MV-4-11 (cell line): Measurements from ENCODE around the gene ABHD17C.

Source experiments
- DNase-seq: peaks from one replicate; lab custom pipeline; 2025; lab: John Stamatoyannopoulos, UW

Gene ABHD17C

GRCh38 chr15:80689716-80690115 is 5.4 kb upstream of the ABHD17C start:
- no peak for DNase-seq

GRCh38 chr15:80691575-80691974 is 3.5 kb upstream of the ABHD17C start:
- no peak for DNase-seq

- DNase-seq: no peak
Observed at GRCh38 chr15:80693682-80694610, 1.2 kb upstream of the ABHD17C start.

GRCh38 chr15:80694611-80695098 is 455 bp upstream of the ABHD17C start:
- no peak for DNase-seq

DNA sequence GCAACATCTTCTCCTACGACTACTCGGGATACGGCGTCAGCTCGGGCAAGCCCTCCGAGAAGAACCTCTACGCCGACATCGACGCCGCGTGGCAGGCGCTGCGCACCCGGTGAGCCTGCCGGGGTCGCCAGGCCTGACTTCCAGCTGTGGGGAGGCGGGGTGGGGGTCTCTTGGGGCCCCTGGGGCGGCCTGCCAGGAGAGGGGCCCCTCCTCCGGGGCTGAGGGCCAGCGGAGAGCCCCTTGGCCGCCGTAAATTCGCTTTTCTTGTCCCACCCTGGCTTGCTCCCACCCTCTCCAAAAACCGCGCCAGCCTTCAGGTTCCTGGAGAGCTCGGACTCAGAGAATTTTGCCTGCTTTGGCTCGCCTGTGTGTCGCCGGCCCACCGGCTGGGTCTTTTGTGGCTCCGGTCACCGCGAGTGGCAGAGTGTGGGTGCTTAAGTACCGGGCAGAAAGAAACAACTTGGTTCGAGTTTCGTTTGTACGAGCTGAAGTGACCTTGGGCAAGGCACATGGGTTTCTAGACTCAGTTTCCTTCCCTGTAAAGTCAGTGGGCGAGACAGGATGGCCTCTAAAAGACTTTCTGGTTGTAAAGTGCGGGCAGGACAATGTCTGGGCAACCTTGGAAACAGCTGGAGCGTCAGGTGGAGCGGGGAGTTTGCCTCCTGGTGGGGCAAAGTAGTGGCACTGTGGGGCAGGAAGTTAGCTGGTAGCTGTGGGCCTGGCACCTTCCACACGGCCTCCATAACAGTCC is 976 bp downstream of the ABHD17C start:
- DNase-seq: no peak

DNA sequence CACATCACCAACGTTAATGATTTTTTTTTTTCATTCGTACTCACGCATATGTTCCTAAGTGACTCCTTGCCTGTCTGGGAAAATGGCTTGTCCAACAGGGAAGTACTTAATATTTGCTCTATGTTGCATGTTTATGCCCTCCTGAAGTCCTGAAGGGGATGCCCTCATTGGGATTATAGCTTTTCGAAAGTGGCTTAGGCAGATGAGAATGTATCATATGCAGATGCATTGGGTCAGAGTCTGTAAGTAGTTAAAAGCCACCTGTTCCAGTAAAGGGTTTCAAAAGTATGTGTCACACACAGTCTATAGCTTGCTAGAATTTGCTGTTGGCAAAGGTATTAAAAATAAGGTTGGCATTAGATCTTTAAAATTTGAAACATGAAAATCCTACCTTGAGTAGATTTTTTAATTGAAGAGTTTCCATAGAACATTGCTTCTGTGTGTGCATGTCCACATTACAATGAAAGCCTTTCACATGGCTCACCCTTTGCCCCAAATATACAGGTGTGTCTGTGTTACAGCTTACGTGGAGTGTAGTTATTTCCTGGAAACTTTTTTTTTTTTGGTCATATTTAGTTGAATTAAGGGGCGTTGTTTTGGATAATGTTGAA is 2.1 kb downstream of the ABHD17C start:
- no peak for DNase-seq

GRCh38 chr15:80698676-80699075 is 3.6 kb downstream of the ABHD17C start:
- DNase-seq: no peak

DNA sequence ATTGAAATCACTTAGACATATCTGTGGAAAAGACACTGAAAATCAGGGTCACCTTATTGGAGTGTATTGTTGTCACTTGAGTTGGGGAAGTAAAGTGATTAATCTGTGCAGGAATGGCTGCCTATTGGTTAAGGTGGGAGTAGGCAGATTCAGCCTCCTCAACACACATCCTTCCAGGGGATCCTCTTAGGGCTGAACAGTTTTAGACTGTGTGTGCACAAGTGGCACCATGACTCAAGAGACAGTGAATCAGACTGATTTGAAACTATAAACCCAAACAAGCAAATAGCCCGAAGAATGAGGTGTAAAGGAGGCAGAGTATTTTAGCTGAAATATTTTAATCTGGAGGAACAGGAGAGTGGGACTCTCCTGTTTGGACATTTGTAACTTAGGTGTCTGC is 4.9 kb downstream of the ABHD17C start:
- no peak for DNase-seq

DNA sequence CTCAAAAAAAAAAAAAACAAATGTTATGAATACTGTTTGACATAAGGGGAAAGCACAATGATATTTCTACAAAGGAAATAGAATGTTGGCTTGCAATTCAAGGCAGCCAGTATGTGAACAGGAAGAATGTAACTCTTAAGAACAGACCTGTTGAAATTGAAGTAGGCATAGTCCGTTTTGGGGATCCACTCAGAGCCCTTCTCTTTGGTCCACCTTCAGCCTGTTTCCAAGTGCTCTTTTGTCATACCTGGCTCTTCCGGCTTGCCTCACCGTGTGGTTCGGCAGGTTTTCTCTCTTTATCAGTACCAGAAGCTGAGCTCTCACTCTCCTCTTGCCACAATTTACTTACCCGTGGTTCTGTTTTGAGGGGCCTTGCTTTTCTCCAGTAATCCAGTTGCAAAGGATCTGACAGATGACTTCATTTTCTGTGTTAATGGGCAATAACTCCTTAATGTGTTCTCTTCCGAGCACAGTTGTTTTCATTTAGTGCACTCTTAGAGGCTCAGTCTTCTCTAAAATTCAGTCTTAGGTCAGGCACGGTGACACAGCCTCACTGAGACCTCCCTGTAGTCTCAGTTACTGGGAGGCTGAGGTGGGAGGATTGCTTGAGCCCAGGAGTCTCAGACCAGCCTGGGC is 6.7 kb downstream of the ABHD17C start:
- DNase-seq: no peak

DNA sequence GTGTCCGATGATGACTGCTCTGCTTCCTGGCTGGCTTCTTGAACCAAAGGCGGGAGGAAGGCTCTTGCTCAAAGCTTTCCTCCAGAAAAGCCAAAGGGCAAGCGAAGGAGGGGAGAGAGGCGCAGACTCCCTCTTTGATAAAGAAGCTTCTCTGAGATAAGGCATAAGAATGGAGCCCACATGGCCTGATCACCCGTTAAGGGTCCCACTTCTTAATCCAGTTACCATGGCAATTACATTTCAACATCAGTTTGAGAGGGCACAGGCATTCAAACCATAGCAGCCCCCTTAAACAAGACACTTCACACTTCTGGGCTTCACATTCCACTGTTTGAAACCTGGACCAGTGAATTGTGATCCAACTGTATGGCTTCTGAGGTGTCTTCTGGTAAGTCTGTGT is 8.0 kb downstream of the ABHD17C start:
- no peak for DNase-seq

DNA sequence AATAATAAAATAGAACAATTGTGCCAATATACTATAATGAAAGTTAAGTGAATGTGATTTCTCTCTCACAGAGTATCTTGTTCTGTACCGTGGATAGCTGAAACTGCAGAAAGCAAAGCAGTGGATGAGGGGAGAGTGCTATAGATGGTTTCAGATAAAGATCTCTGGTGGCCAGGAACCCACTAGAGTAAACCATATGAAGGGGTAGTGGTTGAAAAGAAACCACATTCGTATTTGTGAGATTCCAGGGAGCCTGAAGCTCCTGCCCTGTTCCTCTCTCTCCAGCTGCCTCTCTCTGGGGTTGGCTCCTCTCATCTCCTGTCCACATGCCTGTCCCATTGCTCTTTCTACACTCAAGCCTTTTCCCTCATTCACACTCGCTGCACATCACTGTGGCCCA is 8.9 kb downstream of the ABHD17C start:
- no peak for DNase-seq

DNA sequence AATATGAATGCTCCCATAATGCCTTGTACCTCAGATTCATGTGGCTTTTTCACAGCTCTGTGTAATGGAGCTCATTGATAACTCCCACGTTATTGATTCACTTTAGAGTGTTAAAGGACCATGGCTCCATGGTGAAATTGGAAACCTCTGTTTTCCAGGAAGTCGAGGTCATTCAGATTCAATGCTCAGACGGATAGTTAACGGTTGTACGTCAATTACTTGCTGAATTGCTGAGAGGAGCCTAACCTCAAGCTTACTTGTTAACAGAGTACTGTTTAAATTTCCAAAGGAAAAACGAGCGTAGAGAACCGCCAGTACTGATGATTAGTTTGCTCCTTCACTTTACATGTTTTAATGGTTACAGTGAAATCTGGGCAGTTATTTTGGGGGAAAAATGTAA is 11.1 kb downstream of the ABHD17C start:
- DNase-seq: no peak

- DNase-seq: no peak
Observed at GRCh38 chr15:80709542-80709941, 14.4 kb downstream of the ABHD17C start.

DNA sequence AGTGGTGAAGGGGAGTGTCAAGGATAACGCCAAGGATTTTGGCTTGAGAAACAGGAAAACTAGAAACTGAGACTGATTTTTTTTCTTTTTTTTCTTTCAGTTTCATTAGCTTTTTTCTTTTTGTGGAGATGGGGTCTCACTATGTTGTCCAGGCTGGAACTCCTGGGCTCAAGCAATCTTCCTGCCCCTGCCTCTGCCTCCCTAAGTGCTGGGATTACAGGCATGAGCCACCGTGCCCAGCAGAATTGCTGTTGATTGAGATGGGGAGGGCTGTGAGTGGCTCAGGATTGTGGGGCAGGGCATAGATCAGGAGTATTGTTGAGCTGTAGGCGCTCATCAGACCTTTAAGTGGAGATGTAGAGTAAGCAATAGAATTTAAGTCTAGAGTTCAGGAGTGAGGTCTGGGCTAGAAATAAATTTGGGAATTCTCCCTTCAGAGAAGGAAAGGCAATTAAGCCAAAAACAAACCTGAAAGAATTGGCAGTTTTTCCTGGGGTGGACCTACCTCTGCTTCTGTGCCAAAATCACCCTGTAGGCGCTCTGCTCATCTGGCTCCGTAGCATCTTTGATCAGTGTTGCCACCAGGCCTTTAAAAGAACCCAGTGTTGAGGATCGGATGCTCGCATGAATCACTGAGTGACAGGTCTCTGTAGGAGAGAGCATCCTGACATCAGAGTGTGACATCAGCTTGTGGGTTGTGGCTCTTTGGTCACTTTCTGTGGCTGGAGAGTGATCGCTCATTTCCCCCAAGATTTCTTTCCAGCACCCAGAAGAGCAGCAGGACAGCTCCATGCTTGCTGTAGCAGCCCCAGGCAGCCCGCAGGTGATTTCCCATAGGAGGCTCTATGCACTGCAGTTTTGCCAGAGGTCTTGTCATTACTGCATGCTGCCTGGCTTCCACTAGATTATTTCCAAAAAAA is 15.8 kb downstream of the ABHD17C start:
- DNase-seq: peak; percentile 82

GRCh38 chr15:80711886-80712285 is 16.8 kb downstream of the ABHD17C start:
- DNase-seq: no peak

- DNase-seq: no peak
Observed at GRCh38 chr15:80712956-80713355, 17.8 kb downstream of the ABHD17C start.

DNA sequence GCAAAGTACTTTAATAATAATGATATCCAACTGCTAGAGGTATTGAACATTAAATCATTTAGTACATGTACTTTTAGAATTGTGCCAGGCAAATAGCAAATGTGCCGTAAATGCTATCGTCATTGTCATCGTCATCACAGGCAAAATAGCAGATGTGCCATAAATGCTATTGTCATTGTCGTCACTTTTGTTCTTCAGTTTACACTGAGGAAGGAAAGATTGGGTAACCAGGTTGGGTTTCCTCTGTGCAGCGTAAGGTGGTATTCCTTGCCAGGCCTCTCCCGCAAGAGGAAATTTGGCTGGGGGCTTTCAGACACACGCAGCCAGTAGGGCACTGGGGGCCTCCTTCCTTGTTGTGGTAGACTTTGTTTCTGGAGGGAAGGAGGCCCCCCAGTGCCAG is 26.4 kb downstream of the ABHD17C start:
- no peak for DNase-seq

DNA sequence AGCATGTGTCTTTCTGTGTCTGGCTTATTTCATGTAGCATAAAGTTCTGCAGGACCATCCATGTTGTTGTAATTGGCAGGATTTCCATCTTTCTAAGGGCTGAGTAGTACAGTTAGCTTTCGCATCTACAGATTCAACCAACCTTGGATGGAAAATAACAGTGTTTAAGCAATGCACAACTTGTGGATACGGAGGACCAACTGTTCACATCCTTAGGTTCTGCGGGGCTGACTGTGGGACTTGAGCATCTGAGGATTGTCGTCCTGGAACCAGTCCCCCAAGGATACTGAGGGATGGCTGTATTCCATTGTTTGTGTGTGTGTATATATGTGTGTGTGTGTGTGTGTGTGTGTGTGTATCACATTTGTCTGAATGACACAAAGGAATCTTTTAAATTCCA is 27.7 kb downstream of the ABHD17C start:
- DNase-seq: no peak

DNA sequence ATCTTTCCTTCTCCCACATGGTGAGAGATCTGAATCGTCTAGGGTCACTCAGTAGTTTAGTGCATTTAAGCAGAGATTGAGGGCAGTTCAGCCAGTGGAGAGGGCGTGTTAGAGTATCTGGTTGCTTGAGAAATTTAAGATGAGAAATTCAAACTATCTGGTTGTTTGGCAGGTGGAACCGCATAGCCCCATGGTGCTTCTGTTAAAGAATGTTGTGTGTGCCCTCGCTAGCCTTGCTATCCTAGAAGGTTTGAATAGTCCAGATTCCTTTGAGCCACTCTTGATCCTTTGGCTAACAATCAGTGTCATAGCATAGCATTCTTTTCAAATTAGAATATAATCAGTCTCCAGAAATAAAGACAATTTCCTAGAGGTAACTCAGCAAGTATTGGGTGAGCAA is 32.1 kb downstream of the ABHD17C start:
- no peak for DNase-seq

GRCh38 chr15:80727596-80727995 is 32.5 kb downstream of the ABHD17C start:
- no peak for DNase-seq

GRCh38 chr15:80730387-80730786 is 35.3 kb downstream of the ABHD17C start:
- DNase-seq: no peak
